H1 (cell line): ENCODE data around the gene GLIPR2. TPM values are rescaled to one million over a fixed set of nuclear protein-coding genes. Genes with fewer than 3 reads are reported as not detected.

Experiments
- CTCF ChIA-PET: fragments of 300-600 bp; sonication (Branson Sonifier 250); formaldehyde crosslinking; loops from one replicate; lab custom pipeline; 2021; ENCODE audit not compliant: partially characterized antibody; lab: Charles Lee
- POLR2A ChIA-PET: fragments of 300-600 bp; sonication (Branson Sonifier 250); formaldehyde crosslinking; loops from one replicate; lab custom pipeline; 2021; ENCODE audit warnings: inconsistent platforms; ENCODE audit not compliant: partially characterized antibody; lab: Charles Lee
- DNase-seq, 2 experiments: peaks; one replicate each; pipeline versions ENCODE4 v3.0.0 to v3.0.0-alpha.2; 2010 to 2022; ENCODE audit warnings: low spot score in 2 of 2, low read depth in 1 of 2, mixed read lengths in 1 of 2
- FAIRE-seq: peaks from 2 replicates; lab custom pipeline; 2011; peaks lifted over from hg19 to GRCh38; lab: Jason Lieb, UNC
- H2AFZ ChIP-seq: 2 replicates; pipeline ENCODE4 v1.8.1; 2012; ENCODE audit warnings: low read length, inconsistent platforms
- H2AK5ac ChIP-seq: 2 replicates; pipeline ENCODE4 v1.6.1; 2013; ENCODE audit warnings: low read depth, low read length
- H2BK120ac ChIP-seq: replicated peaks from 2 replicates; pipeline ENCODE3; 2013; ENCODE audit warnings: low read depth, low read length, inconsistent platforms
- H2BK12ac ChIP-seq: 2 replicates; pipeline ENCODE4 v1.6.1; 2013; ENCODE audit warnings: low read depth, low read length
- H2BK15ac ChIP-seq: 2 replicates; pipeline ENCODE4 v1.6.1; 2013; ENCODE audit warnings: low read length
- H2BK20ac ChIP-seq: 2 replicates; pipeline ENCODE4 v1.6.1; 2013; ENCODE audit warnings: low read length
- H2BK5ac ChIP-seq: 2 replicates; pipeline ENCODE4 v1.6.1; 2013; ENCODE audit warnings: low read depth, low read length
- H3K14ac ChIP-seq: 2 replicates; pipeline ENCODE4 v1.6.1; 2013; ENCODE audit warnings: inconsistent platforms; ENCODE audit not compliant: insufficient read length
- H3K18ac ChIP-seq: 2 replicates; pipeline ENCODE4 v1.6.1; 2013; ENCODE audit warnings: low read length; ENCODE audit errors: extremely low read depth
- H3K23ac ChIP-seq: 2 replicates; pipeline ENCODE4 v1.6.1; 2013; ENCODE audit warnings: inconsistent platforms; ENCODE audit not compliant: insufficient read length
- H3K23me2 ChIP-seq: 2 replicates; pipeline ENCODE4 v1.6.1; 2013; ENCODE audit warnings: low read depth, low read length
- H3K27ac ChIP-seq: 2 replicates; pipeline ENCODE4 v1.6.1; 2011; ENCODE audit warnings: low read depth, low read length, inconsistent platforms
- H3K27me3 ChIP-seq, 4 experiments: replicated peaks in 1 of 4; 1 replicate in 1 of 4; 2 replicates in 3 of 4; pipeline versions ENCODE4 v1.6.1 to v1.8.1; 2011 to 2013; ENCODE audit warnings: low read length in 3 of 4, mild to moderate bottlenecking in 3 of 4, inconsistent platforms in 2 of 4, mixed read lengths in 2 of 4, moderate library complexity in 1 of 4; ENCODE audit not compliant: control insufficient read depth in 3 of 4, insufficient read depth in 3 of 4; ENCODE audit errors: extremely low read depth in 1 of 4
- H3K36me3 ChIP-seq, 4 experiments: 2 replicates each; pipeline versions ENCODE4 v1.6.1 to v1.8.1; 2011 to 2013; ENCODE audit warnings: mild to moderate bottlenecking in 4 of 4, low read length in 3 of 4, moderate library complexity in 2 of 4, control low read depth in 1 of 4, inconsistent platforms in 1 of 4; ENCODE audit not compliant: insufficient read depth in 4 of 4, control insufficient read depth in 2 of 4
- H3K4ac ChIP-seq: replicated peaks from 2 replicates; pipeline ENCODE3; 2013; ENCODE audit warnings: low read length, low read depth, mixed read lengths, inconsistent platforms; ENCODE audit not compliant: insufficient read length
- H3K4me1 ChIP-seq, 4 experiments: replicated peaks in 1 of 4; 1 replicate in 1 of 4; 2 replicates in 3 of 4; pipeline versions ENCODE4 v1.6.1 to v1.8.1; 2011 to 2013; ENCODE audit warnings: low read length in 3 of 4, inconsistent platforms in 2 of 4, mixed read lengths in 1 of 4; ENCODE audit not compliant: insufficient read depth in 4 of 4, control insufficient read depth in 3 of 4
- H3K4me2 ChIP-seq, 2 experiments: 2 replicates each; pipeline versions ENCODE4 v1.6.1 to v1.8.1; 2011 to 2013; ENCODE audit warnings: low read depth in 2 of 2, low read length in 2 of 2, control low read depth in 1 of 2, inconsistent platforms in 1 of 2, mild to moderate bottlenecking in 1 of 2; ENCODE audit not compliant: insufficient read depth in 1 of 2
- H3K4me3 ChIP-seq, 4 experiments: fragments of 200-600, 300-600 bp in 1 of 4; sonication (generic), shearing (Covaris generic), sonication (Bioruptor Twin) in 1 of 4; 2 replicates each; pipeline versions ENCODE4 v1.5.1 to v1.8.1; 2011 to 2016; ENCODE audit warnings: low read length in 4 of 4, low read depth in 3 of 4, control low read depth in 2 of 4, inconsistent platforms in 2 of 4, mild to moderate bottlenecking in 2 of 4, mixed read lengths in 1 of 4, moderate library complexity in 1 of 4; ENCODE audit not compliant: insufficient read depth in 2 of 4; ENCODE audit errors: extremely low read depth in 1 of 4
- H3K56ac ChIP-seq: replicated peaks from 2 replicates; pipeline ENCODE3; 2013; ENCODE audit warnings: low read depth, mild to moderate bottlenecking, mixed read lengths, low read length, inconsistent platforms; ENCODE audit not compliant: insufficient read length
- H3K79me1 ChIP-seq: 2 replicates; pipeline ENCODE4 v1.6.1; 2013; ENCODE audit warnings: low read depth, low read length, control low read depth
- H3K79me2 ChIP-seq, 2 experiments: 2 replicates each; pipeline versions ENCODE4 v1.6.1 to v1.8.1; 2012 to 2013; ENCODE audit warnings: low read length in 2 of 2, mild to moderate bottlenecking in 2 of 2, inconsistent platforms in 1 of 2; ENCODE audit not compliant: insufficient read depth in 2 of 2, control insufficient read depth in 1 of 2
- H3K9ac ChIP-seq, 4 experiments: replicated peaks in 1 of 4; 1 replicate in 1 of 4; 2 replicates in 3 of 4; pipeline versions ENCODE4 v1.6.1 to v1.8.1; 2011 to 2013; ENCODE audit warnings: low read depth in 3 of 4, low read length in 3 of 4, control low read depth in 2 of 4, mild to moderate bottlenecking in 2 of 4, moderate library complexity in 2 of 4, inconsistent platforms in 1 of 4; ENCODE audit errors: extremely low read depth in 1 of 4
- H3K9me3 ChIP-seq, 2 experiments: 2 replicates each; pipeline versions ENCODE4 v1.6.1 to v1.8.1; 2012 to 2013; ENCODE audit warnings: mild to moderate bottlenecking in 2 of 2, moderate library complexity in 2 of 2, control low read depth in 1 of 2, inconsistent platforms in 1 of 2, low read depth in 1 of 2, low read length in 1 of 2, mixed read lengths in 1 of 2; ENCODE audit not compliant: insufficient read depth in 2 of 2
- H4K20me1 ChIP-seq, 2 experiments: replicated peaks in 1 of 2; 2 replicates each; pipeline versions ENCODE3 to v1.8.1; 2011 to 2013; ENCODE audit warnings: inconsistent platforms in 2 of 2, low read length in 2 of 2, mild to moderate bottlenecking in 1 of 2; ENCODE audit not compliant: insufficient read depth in 2 of 2, control insufficient read depth in 1 of 2
- H4K5ac ChIP-seq: 2 replicates; pipeline ENCODE4 v1.6.1; 2013; ENCODE audit warnings: low read length, low read depth, mixed read lengths, inconsistent platforms; ENCODE audit not compliant: insufficient read length
- H4K8ac ChIP-seq: 2 replicates; pipeline ENCODE4 v1.8.0; 2013; ENCODE audit warnings: mild to moderate bottlenecking, moderate library complexity, low read length, inconsistent platforms; ENCODE audit not compliant: insufficient read depth; ENCODE audit errors: extremely low read depth
- H4K91ac ChIP-seq: replicated peaks from 2 replicates; pipeline ENCODE3; 2013; ENCODE audit warnings: low read length, mixed read lengths, inconsistent platforms; ENCODE audit not compliant: insufficient read length
- ASH2L ChIP-seq: fragments of 200-600, 300-600 bp; sonication (generic); IDR thresholded peaks from one replicate; pipeline ENCODE4 v1.7.1; 2017; ENCODE audit warnings: low read length
- CEBPB ChIP-seq: IDR thresholded peaks from 2 replicates; pipeline ENCODE4 v1.6.1; 2012; ENCODE audit warnings: low read depth, low read length
- CHD2 ChIP-seq: IDR thresholded peaks from 2 replicates; pipeline ENCODE4 v1.6.1; 2012; ENCODE audit warnings: low read length, improper control_type of control experiment
- CREB1 ChIP-seq: IDR thresholded peaks from 2 replicates; pipeline ENCODE4 v1.6.1; 2012; ENCODE audit warnings: inconsistent platforms
- EGR1 ChIP-seq: IDR thresholded peaks from 2 replicates; pipeline ENCODE4 v1.6.1; 2011; ENCODE audit warnings: low read depth, low read length, borderline replicate concordance
- EZH2 ChIP-seq: fragments of 200-600 bp; sonication (generic); IDR thresholded peaks from 2 replicates; pipeline ENCODE4 v1.7.1; 2012; ENCODE audit warnings: low read depth, mild to moderate bottlenecking, moderate library complexity, low read length, inconsistent platforms; ENCODE audit not compliant: severe bottlenecking
- GABPA ChIP-seq: IDR thresholded peaks from 2 replicates; pipeline ENCODE4 v1.6.1; 2011; ENCODE audit warnings: mild to moderate bottlenecking, low read length, moderate library complexity, borderline replicate concordance; ENCODE audit not compliant: insufficient read depth
- KDM5A ChIP-seq: fragments of 200-600 bp; IDR thresholded peaks from 2 replicates; pipeline ENCODE4 v1.7.1; 2012; ENCODE audit warnings: mild to moderate bottlenecking, low read length, inconsistent platforms, mixed read lengths
- RNF2 ChIP-seq: fragments of 200-900, 300-1000 bp; sonication (generic); IDR thresholded peaks from 2 replicates; pipeline ENCODE4 v1.7.1; 2016; ENCODE audit warnings: borderline replicate concordance, low read depth, mild to moderate bottlenecking, antibody characterized with exemption, low read length; ENCODE audit not compliant: poor library complexity, severe bottlenecking; ENCODE audit errors: missing control alignments
- SP4 ChIP-seq: IDR thresholded peaks from 2 replicates; pipeline ENCODE4 v1.6.1; 2012; ENCODE audit warnings: low read length, inconsistent platforms
- SRF ChIP-seq: IDR thresholded peaks from 2 replicates; pipeline ENCODE4 v1.6.1; 2011; ENCODE audit warnings: mild to moderate bottlenecking, low read depth, low read length, moderate library complexity
- SUZ12 ChIP-seq: fragments of 200-600 bp; sonication (generic); IDR thresholded peaks from 2 replicates; pipeline ENCODE4 v1.6.1; 2012; ENCODE audit warnings: mild to moderate bottlenecking, inconsistent platforms, low read length, moderate library complexity, mixed read lengths
- YY1 ChIP-seq: IDR thresholded peaks from 2 replicates; pipeline ENCODE4 v1.6.1; 2011; ENCODE audit warnings: low read depth, mild to moderate bottlenecking, low read length
- WGBS, 2 experiments: shearing (Covaris generic) in 1 of 2; methylation state at CpG; one replicate each; pipeline versions ENCODE4 v1.1.6 to v1.1.7; 2013 to 2015; ENCODE audit warnings: low lambda C conversion rate in 2 of 2, mixed read lengths in 2 of 2, inconsistent platforms in 1 of 2, low coverage in 1 of 2, missing lambda C conversion rate in 1 of 2; ENCODE audit not compliant: insufficient replicate concordance in 2 of 2, insufficient coverage in 1 of 2, insufficient read length in 1 of 2; ENCODE audit errors: extremely low coverage in 1 of 2, missing lambda C conversion rate in 1 of 2; 5-methylcytosine and 5-hydroxymethylcytosine counted together
- polyA plus RNA-seq, 7 experiments: library from polyadenylated mRNA; depleted of rRNA in 3 of 7; stranded (reverse) in 5 of 7; unstranded in 2 of 7; fragments of >200 nt in 5 of 7; fragments of 200-250 nt in 2 of 7; gene quantifications; 1 replicate in 5 of 7; 2 replicates in 1 of 7; 4 replicates in 1 of 7; pipeline versions ENCODE4 v1.2.1 to v1.2.3, GENCODE V29; 2011 to 2013; ENCODE audit warnings: missing spikeins in 2 of 7, mixed read lengths in 2 of 7
- total RNA-seq: library from RNA; stranded (reverse); fragmentation: NEBNext Ultra II Directional; extraction: Animal tissue kit (Norgen Biotek cat#: 25700); gene quantifications from 2 replicates; pipeline ENCODE4 v1.2.1, GENCODE V29; 2021

GLIPR2 gene
- total and polyA plus RNA-seq, 2 of the 8 experiments (the other 6 are each of a cell fraction or from before 2014, with no cell fraction given), result 7.9 to 12.0 TPM

- Histone ChIP-seq H3K36me3 (no peaks in the 10 kb centered on the region; a peak in 1 of 8 replicates), H4K20me1 (peaks cover 3 to 5% of the 10 kb centered on the region in 2 experiments), H3K56ac (no peak overlapping the region), H3K23ac (no peak overlapping the region), H3K79me2 (no peaks in the 10 kb centered on the region), H3K4ac (no peak overlapping the region), H3K23me2 (peaks cover 15% of the 10 kb centered on the region), H2BK12ac (peak overlapping the region; percentile 75; the same call in 1 of the 2 replicates), H2BK5ac (no peak overlapping the region), H2BK20ac (no peak overlapping the region), H2AFZ (peak overlapping the region; percentile 18; the same call in 1 of the 2 replicates), H3K14ac (no peak overlapping the region), H3K9ac (peak overlapping the region in 2 of 4 experiments; percentile 34 to 67; a peak in 4 of 7 replicates), H4K91ac (no peak overlapping the region), H2AK5ac (no peak overlapping the region), H3K18ac (no peak overlapping the region), H4K5ac (no peak overlapping the region), H3K4me2 (peak overlapping the region; percentile 86 to 93), H3K27me3 (peaks cover 18 to 58% (median 49%) of the 10 kb centered on the region in 4 experiments), H3K4me1 (peaks cover 0 to 15% (median 7%) of the 10 kb centered on the region in 4 experiments; a peak in 6 of 7 replicates), H3K4me3 (peak overlapping the region; percentile 62 to 76 (median 70)), H3K9me3 (no peaks in the 10 kb centered on the region), H2BK15ac (0 out of 2 replicates have a peak overlapping the region, but pooled peaks have one; percentile 29), H2BK120ac (no peak overlapping the region), H4K8ac (peak overlapping the region; percentile 63; the same call in 1 of the 2 replicates), H3K27ac (no peak overlapping the region), H3K79me1 (no peaks in the 10 kb centered on the region)
- DNase-seq (peak in 1 of 2 experiments; percentile 66), FAIRE-seq (no peak)
- 0% methylated on average over 23 of the region's 40 CpGs; no CpG with 5 or more reads in 1 of the 2 experiments for WGBS, 2 experiments
- TF ChIP-seq RNF2, result no peak
- no peak for TF ChIP-seq YY1
- peak; percentile 60 for TF ChIP-seq SUZ12
- no peak for TF ChIP-seq EGR1
- TF ChIP-seq CEBPB, result no peak
- no peak for TF ChIP-seq SRF
- TF ChIP-seq CHD2, result no peak
- peak; percentile 38 for TF ChIP-seq ASH2L
- TF ChIP-seq GABPA, result peak; percentile 64; the same call in 1 of the 2 replicates
- no peak for TF ChIP-seq CREB1
- peak; percentile 54 for TF ChIP-seq EZH2
- no peak for TF ChIP-seq KDM5A
- TF ChIP-seq SP4, result no peak
- ChIA-PET CTCF (interaction anchor here (0.6 to 3.0 kb wide), 6 partner anchors 19 to 53 kb away, joined by 3 to 13 read pairs (median 6); partner anchors contain the start of gene CCIN), POLR2A (interaction anchor here (0.6 to 2.6 kb wide), 6 partner anchors 12 to 343 kb away, joined by 3 to 9 read pairs (median 4); partner anchors contain the start of gene CLTA)
These were observed 410 bp downstream of the GLIPR2 start for GRCh38 chr9:36136894-36137391.
